Measurements from ENCODE around the gene OSBPL5.

- TF ChIP-seq EP300 (IDR thresholded peaks at IDR 0.05), result no peak
- no peak for TF ChIP-seq POLR2A (IDR thresholded peaks at IDR 0.05)
These were observed 40.4 kb upstream of the OSBPL5 start for GRCh38 chr11:3205261-3206155.
